ENCODE results near the gene WDR1.

WDR1 gene

DNA sequence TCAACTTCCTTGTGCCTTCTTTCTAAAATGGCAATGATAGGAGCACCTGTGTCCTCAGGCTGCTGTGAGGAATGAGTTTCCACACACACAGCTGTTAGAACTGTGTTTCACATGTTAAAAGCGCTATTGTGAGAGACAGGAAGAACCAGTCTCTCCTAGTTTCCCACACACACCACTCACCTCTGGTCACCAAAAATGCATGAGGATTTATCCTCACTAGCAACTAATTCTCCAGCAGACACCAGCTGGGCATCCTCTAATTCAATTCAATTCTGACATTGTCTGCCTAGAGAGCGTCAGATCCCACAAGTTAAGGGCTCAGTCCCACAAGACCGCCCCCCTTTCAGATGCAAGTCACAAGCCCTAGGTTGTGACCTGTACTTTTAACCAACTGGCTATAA is 66.3 kb downstream of the WDR1 start:
- Histone ChIP-seq H3K27ac (no peak overlapping the region), H3K36me3 (replicated peaks) (no peaks in the 10 kb centered on the region), H3K4me3 (ENCODE audit: low read depth, low read length) (no peak overlapping the region), H3K27me3 (replicated peaks) (no peaks in the 10 kb centered on the region)
- in situ Hi-C loops (cut with HindIII; ENCODE audit: low pct_ligation_motif_present, low sequenced_read_pairs) = no loop called here
- TF ChIP-seq, protein P1, sequence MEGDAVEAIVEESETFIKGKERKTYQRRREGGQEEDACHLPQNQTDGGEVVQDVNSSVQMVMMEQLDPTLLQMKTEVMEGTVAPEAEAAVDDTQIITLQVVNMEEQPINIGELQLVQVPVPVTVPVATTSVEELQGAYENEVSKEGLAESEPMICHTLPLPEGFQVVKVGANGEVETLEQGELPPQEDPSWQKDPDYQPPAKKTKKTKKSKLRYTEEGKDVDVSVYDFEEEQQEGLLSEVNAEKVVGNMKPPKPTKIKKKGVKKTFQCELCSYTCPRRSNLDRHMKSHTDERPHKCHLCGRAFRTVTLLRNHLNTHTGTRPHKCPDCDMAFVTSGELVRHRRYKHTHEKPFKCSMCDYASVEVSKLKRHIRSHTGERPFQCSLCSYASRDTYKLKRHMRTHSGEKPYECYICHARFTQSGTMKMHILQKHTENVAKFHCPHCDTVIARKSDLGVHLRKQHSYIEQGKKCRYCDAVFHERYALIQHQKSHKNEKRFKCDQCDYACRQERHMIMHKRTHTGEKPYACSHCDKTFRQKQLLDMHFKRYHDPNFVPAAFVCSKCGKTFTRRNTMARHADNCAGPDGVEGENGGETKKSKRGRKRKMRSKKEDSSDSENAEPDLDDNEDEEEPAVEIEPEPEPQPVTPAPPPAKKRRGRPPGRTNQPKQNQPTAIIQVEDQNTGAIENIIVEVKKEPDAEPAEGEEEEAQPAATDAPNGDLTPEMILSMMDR (IDR thresholded peaks at IDR 0.05; ENCODE audit: low read depth, low read length, missing control alignments) = no peak
- DNase-seq = no peak

DNA sequence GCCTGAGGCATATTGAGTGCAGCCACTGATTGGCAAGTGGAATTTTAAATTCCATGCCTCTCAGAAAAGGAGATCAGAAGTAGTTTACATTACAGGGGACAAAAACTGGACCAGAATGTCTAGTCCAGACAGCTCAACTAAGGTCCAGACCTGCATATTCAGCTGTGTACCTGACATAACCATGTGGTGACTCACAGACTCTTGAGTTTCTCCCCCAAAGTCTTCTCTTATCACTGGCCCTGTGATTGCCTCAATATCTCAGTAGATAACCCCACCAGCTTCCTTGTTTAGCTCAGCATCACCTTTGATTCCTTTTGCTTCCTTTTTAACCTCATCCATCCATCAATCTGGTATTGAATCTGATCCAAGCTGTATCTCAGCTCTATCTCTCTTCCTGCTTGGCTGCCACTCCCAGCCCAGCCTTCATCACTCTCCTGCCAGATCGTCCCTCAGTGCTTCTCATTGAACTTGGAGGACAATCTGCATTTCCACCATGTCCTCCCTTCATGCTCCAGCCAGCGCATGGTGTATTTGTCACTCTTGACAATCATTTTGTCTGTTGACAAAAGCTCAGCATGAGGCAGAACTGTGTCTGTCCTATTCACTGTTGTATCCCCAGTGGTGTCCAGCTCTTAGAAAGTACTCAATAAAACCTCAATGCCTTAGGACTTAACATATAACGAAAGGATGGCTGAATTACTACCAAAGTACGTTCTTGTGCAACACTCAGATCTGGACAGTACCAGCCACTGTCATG is 67.5 kb downstream of the WDR1 start:
- in situ Hi-C loops (cut with HindIII; ENCODE audit: low pct_ligation_motif_present, low sequenced_read_pairs) = no loop called here
- Histone ChIP-seq H3K27me3 (replicated peaks) (no peaks in the 10 kb centered on the region), H3K27ac (no peak overlapping the region), H3K4me3 (ENCODE audit: low read depth, low read length) (no peak overlapping the region), H3K36me3 (replicated peaks) (no peaks in the 10 kb centered on the region)
- DNase-seq = no peak
- TF ChIP-seq, protein P1 (IDR thresholded peaks at IDR 0.05; ENCODE audit: low read depth, low read length, missing control alignments) = no peak

DNA sequence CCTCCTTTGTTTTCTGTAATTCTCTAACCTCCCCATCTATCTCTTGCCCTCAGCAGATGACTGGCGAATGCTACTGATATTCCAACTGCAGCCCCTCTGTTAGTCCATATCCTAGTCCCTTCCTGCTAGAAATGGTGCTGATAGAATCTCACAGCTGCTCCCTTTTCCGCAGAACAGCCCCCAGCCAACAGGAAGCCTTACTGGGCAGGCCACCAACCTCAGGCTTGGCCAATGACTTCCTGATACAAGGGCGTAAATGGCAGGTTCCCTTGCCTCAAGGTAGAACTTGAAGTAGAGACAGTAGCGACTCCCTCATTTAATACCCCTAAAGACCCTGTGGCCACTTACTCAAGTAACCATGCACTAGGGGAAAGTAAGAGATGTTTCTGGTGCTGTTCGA is 68.6 kb downstream of the WDR1 start:
- DNase-seq = no peak
- H3K27ac ChIP-seq = no peak overlapping the region
- TF ChIP-seq, protein P1 (IDR thresholded peaks at IDR 0.05; ENCODE audit: low read depth, low read length, missing control alignments) = no peak
- H3K27me3 ChIP-seq (replicated peaks) = no peaks in the 10 kb centered on the region
- H3K36me3 ChIP-seq (replicated peaks) = no peaks in the 10 kb centered on the region
- in situ Hi-C loops (cut with HindIII; ENCODE audit: low pct_ligation_motif_present, low sequenced_read_pairs) = no loop called here
- H3K4me3 ChIP-seq (ENCODE audit: low read depth, low read length) = no peak overlapping the region

DNA sequence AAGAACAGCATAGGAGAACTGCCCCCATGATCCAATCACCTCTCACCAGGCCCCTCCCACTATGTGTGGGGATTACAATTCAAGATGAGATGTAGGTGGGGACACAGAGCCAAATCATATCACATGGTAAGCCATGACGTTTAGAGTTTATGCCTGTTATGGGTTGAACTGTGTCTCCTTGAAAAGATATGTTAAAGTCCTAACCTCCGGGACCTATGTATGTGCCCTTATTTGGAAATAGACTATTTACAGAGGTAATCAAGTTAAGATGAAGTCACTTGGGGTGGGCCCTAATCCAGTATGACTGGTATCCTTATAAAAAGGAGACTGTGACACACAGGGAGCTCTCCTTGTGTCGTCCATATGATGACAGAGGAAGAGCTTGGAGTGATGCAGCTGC is 70.1 kb downstream of the WDR1 start:
- Histone ChIP-seq H3K27ac (no peak overlapping the region), H3K36me3 (replicated peaks) (no peaks in the 10 kb centered on the region), H3K27me3 (replicated peaks) (no peaks in the 10 kb centered on the region), H3K4me3 (ENCODE audit: low read depth, low read length) (no peak overlapping the region)
- TF ChIP-seq, protein P1 (IDR thresholded peaks at IDR 0.05; ENCODE audit: low read depth, low read length, missing control alignments) = no peak
- in situ Hi-C loops (cut with HindIII; ENCODE audit: low pct_ligation_motif_present, low sequenced_read_pairs) = no loop called here
- no peak for DNase-seq

DNA sequence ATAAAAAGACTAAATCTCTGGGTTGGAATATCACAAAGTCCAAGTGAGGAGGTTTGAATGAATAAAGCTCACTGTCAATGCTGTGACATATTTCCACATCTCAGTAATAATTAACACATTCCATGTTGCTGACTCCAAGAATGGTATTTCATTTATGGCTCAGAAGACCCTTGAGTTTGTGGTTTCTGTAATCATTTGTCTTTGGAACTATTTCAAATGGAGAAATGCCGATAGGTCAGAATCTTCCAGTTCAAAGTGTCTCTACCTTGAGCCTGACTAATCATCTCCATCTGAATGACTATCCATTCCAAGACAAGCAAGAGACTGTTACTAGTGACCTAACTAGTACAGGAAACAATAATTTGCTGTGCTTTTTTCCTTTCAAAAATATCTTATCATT is 71.1 kb downstream of the WDR1 start:
- TF ChIP-seq, protein P1 (IDR thresholded peaks at IDR 0.05; ENCODE audit: low read depth, low read length, missing control alignments) = no peak
- Histone ChIP-seq H3K4me3 (ENCODE audit: low read depth, low read length) (no peak overlapping the region), H3K27ac (no peak overlapping the region), H3K36me3 (replicated peaks) (no peaks in the 10 kb centered on the region), H3K27me3 (replicated peaks) (no peaks in the 10 kb centered on the region)
- in situ Hi-C loops (cut with HindIII; ENCODE audit: low pct_ligation_motif_present, low sequenced_read_pairs) = no loop called here
- no peak for DNase-seq

DNA sequence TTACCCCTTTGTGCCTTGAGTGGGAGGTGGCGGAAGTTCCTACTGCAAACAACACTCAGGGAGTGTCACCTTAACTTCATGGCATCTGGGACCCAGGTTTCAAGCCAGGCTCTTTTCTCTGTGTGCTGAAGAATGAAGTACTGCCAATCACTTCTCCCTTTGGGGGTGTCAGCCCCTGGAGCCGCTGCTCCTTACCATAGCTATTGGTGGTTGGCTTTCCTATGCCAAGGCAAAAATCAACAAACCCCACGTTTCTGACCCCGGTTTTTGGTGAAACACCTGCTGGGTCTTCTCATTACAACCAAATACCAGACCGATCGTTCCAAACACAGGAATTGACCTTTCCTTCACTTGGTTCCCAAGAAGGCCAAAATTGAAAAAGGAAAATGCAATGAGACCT is 75.6 kb downstream of the WDR1 start:
- Histone ChIP-seq H3K27me3 (replicated peaks) (no peaks in the 10 kb centered on the region), H3K4me3 (ENCODE audit: low read depth, low read length) (no peak overlapping the region), H3K27ac (no peak overlapping the region), H3K36me3 (replicated peaks) (no peaks in the 10 kb centered on the region)
- DNase-seq = no peak
- in situ Hi-C loops (cut with HindIII; ENCODE audit: low pct_ligation_motif_present, low sequenced_read_pairs) = no loop called here
- TF ChIP-seq, protein P1 (IDR thresholded peaks at IDR 0.05; ENCODE audit: low read depth, low read length, missing control alignments) = no peak
